Natural killer cell treated with Interleukin-12 subunit alpha and Interleukin-12 subunit beta and Interleukin-15 and Interleukin-18, amount 100 ng/mL, for 72 hours (primary cell): ENCODE results near the gene CFAP299. TPM values are rescaled to one million over a fixed set of nuclear protein-coding genes. Genes with fewer than 3 reads are reported as not detected.
"Not testable (repeated sequence)": the region's sequence is repeated elsewhere in the genome, so short reads cannot be mapped to it uniquely, and the experiment has no call there.

ENCODE experiments used
- ATAC-seq, 2 donors: fragments of 150-1000 bp; cut with Tn5 transposase in 1 of 2; sonication (Bioruptor Pico), chemical (Tn5 transposase) in 1 of 2; 2 replicates each; pipeline ENCODE4 v1.10.0; 2021
- DNase-seq: peaks from one replicate; pipeline ENCODE4 v3.0.0; 2022; ENCODE audit warnings: low spot score
- H3K27ac Mint-ChIP-seq, 2 donors: 1 replicate in 1 of 2; 2 replicates in 1 of 2; pipeline ENCODE4 v1.8.0; 2022; ENCODE audit warnings: mixed read lengths in 2 of 2, mild to moderate bottlenecking in 1 of 2, moderate library complexity in 1 of 2
- H3K27me3 Mint-ChIP-seq, 2 donors: 1 replicate in 1 of 2; 2 replicates in 1 of 2; pipeline ENCODE4 v1.8.0; 2022; ENCODE audit warnings: mixed read lengths in 2 of 2
- H3K36me3 Mint-ChIP-seq: one replicate; pipeline ENCODE4 v1.8.0; 2022; ENCODE audit warnings: mixed read lengths
- H3K4me1 Mint-ChIP-seq, 2 donors: 1 replicate in 1 of 2; 2 replicates in 1 of 2; pipeline ENCODE4 v1.8.0; 2022; ENCODE audit warnings: low read depth in 2 of 2, mixed read lengths in 2 of 2, mild to moderate bottlenecking in 1 of 2
- H3K4me3 Mint-ChIP-seq: one replicate; pipeline ENCODE4 v1.8.0; 2022; ENCODE audit warnings: mixed read lengths
- H3K9me3 Mint-ChIP-seq: 2 replicates; pipeline ENCODE4 v1.8.0; 2022; ENCODE audit warnings: mixed read lengths
- total RNA-seq, 2 donors: library from RNA; stranded (reverse); gene quantifications; one replicate each; pipeline ENCODE4 v1.2.3, GENCODE V29; 2022

The CFAP299 gene
- total RNA-seq, 2 donors from 2014 or later: not detected

- ATAC-seq: no peak
- H3K27me3 Mint-ChIP-seq: peaks cover 0 to 2% of the 10 kb centered on the region in 2 donors
- DNase-seq: no peak
- H3K36me3 Mint-ChIP-seq: no peaks in the 10 kb centered on the region
- H3K4me1 Mint-ChIP-seq: peaks cover 17 to 29% of the 10 kb centered on the region in 2 donors
- no peaks in the 10 kb centered on the region for H3K9me3 Mint-ChIP-seq
- H3K27ac Mint-ChIP-seq: no peak overlapping the region
- H3K4me3 Mint-ChIP-seq: no peak overlapping the region
These were observed 85.1 kb downstream of the CFAP299 start for GRCh38 chr4:80420638-80421037.

GRCh38 chr4:80422727-80423404, 87.3 kb downstream of the CFAP299 start:
- no peaks in the 10 kb centered on the region for H3K9me3 Mint-ChIP-seq
- no peak overlapping the region for H3K4me3 Mint-ChIP-seq
- H3K27me3 Mint-ChIP-seq: peaks cover 0 to 2% of the 10 kb centered on the region in 2 donors
- H3K36me3 Mint-ChIP-seq: no peaks in the 10 kb centered on the region
- DNase-seq (no peak), ATAC-seq (peak; percentile 92 to 98)
- no peak overlapping the region for H3K27ac Mint-ChIP-seq
- peaks cover 24 to 34% of the 10 kb centered on the region in 2 donors for H3K4me1 Mint-ChIP-seq

- Mint-ChIP-seq H3K4me1 (peaks cover 24 to 34% of the 10 kb centered on the region in 2 donors), H3K36me3 (no peaks in the 10 kb centered on the region), H3K4me3 (peak overlapping the region; percentile 9), H3K27me3 (no peaks in the 10 kb centered on the region), H3K27ac (peak overlapping the region in 1 of 2 donors; percentile 13), H3K9me3 (no peaks in the 10 kb centered on the region)
- no peak for DNase-seq
- no peak for ATAC-seq
These were observed 88.2 kb downstream of the CFAP299 start for GRCh38 chr4:80423553-80424224.

- H3K9me3 Mint-ChIP-seq: no peaks in the 10 kb centered on the region
- H3K27ac Mint-ChIP-seq: peak overlapping the region in 1 of 2 donors; percentile 13
- ATAC-seq: no peak
- H3K27me3 Mint-ChIP-seq: no peaks in the 10 kb centered on the region
- H3K4me3 Mint-ChIP-seq: peak overlapping the region; percentile 9
- H3K4me1 Mint-ChIP-seq: peaks cover 24 to 34% of the 10 kb centered on the region in 2 donors
- no peak for DNase-seq
- no peaks in the 10 kb centered on the region for H3K36me3 Mint-ChIP-seq
These were observed 88.7 kb downstream of the CFAP299 start for GRCh38 chr4:80424225-80424581.

- peak overlapping the region; percentile 23 for H3K4me3 Mint-ChIP-seq
- no peak for DNase-seq
- no peak overlapping the region for H3K27ac Mint-ChIP-seq
- no peaks in the 10 kb centered on the region for H3K36me3 Mint-ChIP-seq
- peaks cover 24 to 26% of the 10 kb centered on the region in 2 donors for H3K4me1 Mint-ChIP-seq
- ATAC-seq: no peak
- H3K27me3 Mint-ChIP-seq: no peaks in the 10 kb centered on the region
- H3K9me3 Mint-ChIP-seq: no peaks in the 10 kb centered on the region
These were observed 89.9 kb downstream of the CFAP299 start for GRCh38 chr4:80425124-80426100.

GRCh38 chr4:80431203-80431965, 95.9 kb downstream of the CFAP299 start:
- Mint-ChIP-seq H3K36me3 (no peaks in the 10 kb centered on the region), H3K27ac (no peak overlapping the region), H3K4me3 (no peak overlapping the region), H3K4me1 (peaks cover 3% of the 10 kb centered on the region in 2 donors), H3K9me3 (no peaks in the 10 kb centered on the region), H3K27me3 (no peaks in the 10 kb centered on the region)
- no peak for DNase-seq
- ATAC-seq: no peak

GRCh38 chr4:80434238-80434637, 98.7 kb downstream of the CFAP299 start:
- Mint-ChIP-seq H3K27ac (no peak overlapping the region), H3K36me3 (no peaks in the 10 kb centered on the region), H3K4me3 (no peak overlapping the region)

GRCh38 chr4:80438016-80438415, 102.5 kb downstream of the CFAP299 start:
- Mint-ChIP-seq H3K36me3 (peaks cover 20% of the 10 kb centered on the region), H3K27ac (peak overlapping the region; percentile 25), H3K27me3 (no peaks in the 10 kb centered on the region), H3K9me3 (peaks cover 16% of the 10 kb centered on the region), H3K4me3 (peak overlapping the region; percentile 38), H3K4me1 (peaks cover 18 to 22% of the 10 kb centered on the region in 2 donors)
- DNase-seq: no peak
- peak in 1 of 2 donors; percentile 56 for ATAC-seq

More at GRCh38 chr4:80434238-80434637, 98.7 kb downstream of the CFAP299 start:
- no peak for DNase-seq
- Mint-ChIP-seq H3K27me3 (no peaks in the 10 kb centered on the region), H3K4me1 (peaks cover 10 to 12% of the 10 kb centered on the region in 2 donors), H3K9me3 (no peaks in the 10 kb centered on the region)
- ATAC-seq: no peak

- ATAC-seq: peak in 1 of 2 donors; percentile 60
- not testable (repeated sequence) for DNase-seq, H3K27me3 Mint-ChIP-seq
- peaks cover 20% of the 10 kb centered on the region for H3K9me3 Mint-ChIP-seq
- H3K4me3 Mint-ChIP-seq: peak overlapping the region; percentile 44
- H3K4me1 Mint-ChIP-seq: peaks cover 18 to 22% of the 10 kb centered on the region in 2 donors
- peaks cover 29% of the 10 kb centered on the region for H3K36me3 Mint-ChIP-seq
- H3K27ac Mint-ChIP-seq: peak overlapping the region; percentile 36 to 68
These were observed 103.9 kb downstream of the CFAP299 start for GRCh38 chr4:80439294-80440061.

GRCh38 chr4:80446248-80446647, 110.7 kb downstream of the CFAP299 start:
- Mint-ChIP-seq H3K4me3 (no peak overlapping the region), H3K9me3 (peaks cover 18% of the 10 kb centered on the region), H3K36me3 (peaks cover 27% of the 10 kb centered on the region), H3K27me3 (no peaks in the 10 kb centered on the region), H3K4me1 (no peaks in the 10 kb centered on the region), H3K27ac (no peak overlapping the region)
- ATAC-seq (no peak), DNase-seq (no peak)

GRCh38 chr4:80446664-80447063, 111.1 kb downstream of the CFAP299 start:
- no peak overlapping the region for H3K27ac Mint-ChIP-seq
- DNase-seq (no peak), ATAC-seq (no peak)
- no peaks in the 10 kb centered on the region for H3K27me3 Mint-ChIP-seq
- no peak overlapping the region for H3K4me3 Mint-ChIP-seq
- H3K36me3 Mint-ChIP-seq: peaks cover 27% of the 10 kb centered on the region
- H3K4me1 Mint-ChIP-seq: no peaks in the 10 kb centered on the region
- H3K9me3 Mint-ChIP-seq: peaks cover 18% of the 10 kb centered on the region

- peaks cover 14% of the 10 kb centered on the region for H3K9me3 Mint-ChIP-seq
- H3K4me3 Mint-ChIP-seq: no peak overlapping the region
- H3K27me3 Mint-ChIP-seq: no peaks in the 10 kb centered on the region
- ATAC-seq (no peak), DNase-seq (no peak)
- no peaks in the 10 kb centered on the region for H3K4me1 Mint-ChIP-seq
- peaks cover 22% of the 10 kb centered on the region for H3K36me3 Mint-ChIP-seq
- no peak overlapping the region for H3K27ac Mint-ChIP-seq
These were observed 112.0 kb downstream of the CFAP299 start for GRCh38 chr4:80447493-80447892.
